Dermis blood vessel endothelial cell (primary cell): ENCODE results near the gene GRK3. TPM values are rescaled to one million over a fixed set of nuclear protein-coding genes. Genes with fewer than 3 reads are reported as not detected.
"Not testable (repeated sequence)": the region's sequence is repeated elsewhere in the genome, so short reads cannot be mapped to it uniquely, and the experiment has no call there.

Experiments
- DNase-seq: peaks from one replicate; pipeline ENCODE4 v3.0.0; 2010
- total RNA-seq: library from RNA; depleted of rRNA; stranded (reverse); fragments of >200 nt; gene quantifications from 2 replicates; pipeline ENCODE4 v1.2.3, GENCODE V29; 2014

GRK3 gene
- total RNA-seq, 1 donor from 2014 or later, result 0.51 TPM

GRCh38 chr22:25552405-25552804 lies 12.1 kb upstream of the GRK3 start:
- not testable (repeated sequence) for DNase-seq

- DNase-seq, result no peak
Measured at GRCh38 chr22:25553131-25553530, 11.3 kb upstream of the GRK3 start.

- DNase-seq, result no peak
Measured at GRCh38 chr22:25554238-25554671, 10.2 kb upstream of the GRK3 start.

- no peak for DNase-seq
Measured at GRCh38 chr22:25554689-25555088, 9.8 kb upstream of the GRK3 start.

- DNase-seq, result no peak
Measured at GRCh38 chr22:25555586-25555985, 8.9 kb upstream of the GRK3 start.

- no peak for DNase-seq
Measured at GRCh38 chr22:25557218-25557617, 7.3 kb upstream of the GRK3 start.

- no peak for DNase-seq
Measured at GRCh38 chr22:25558341-25558740, 6.1 kb upstream of the GRK3 start.

GRCh38 chr22:25559910-25560309 lies 4.6 kb upstream of the GRK3 start:
- not testable (repeated sequence) for DNase-seq

GRCh38 chr22:25561182-25561581 lies 3.3 kb upstream of the GRK3 start:
- DNase-seq, result not testable (repeated sequence)

GRCh38 chr22:25561927-25562326 lies 2.5 kb upstream of the GRK3 start:
- DNase-seq, result not testable (repeated sequence)

GRCh38 chr22:25562966-25563760 lies 1.3 kb upstream of the GRK3 start:
- not testable (repeated sequence) for DNase-seq

- no peak for DNase-seq
Measured at GRCh38 chr22:25563761-25564319, 635 bp upstream of the GRK3 start.

GRCh38 chr22:25564979-25565677 lies 653 bp downstream of the GRK3 start:
- DNase-seq, result peak; percentile 28

GRCh38 chr22:25566186-25566897 lies 1.9 kb downstream of the GRK3 start:
- no peak for DNase-seq

- no peak for DNase-seq
Measured at GRCh38 chr22:25566898-25567235, 2.4 kb downstream of the GRK3 start.

- no peak for DNase-seq
Measured at GRCh38 chr22:25567251-25567675, 2.8 kb downstream of the GRK3 start.

GRCh38 chr22:25568066-25568465 lies 3.6 kb downstream of the GRK3 start:
- not testable (repeated sequence) for DNase-seq

GRCh38 chr22:25569361-25569760 lies 4.9 kb downstream of the GRK3 start:
- DNase-seq, result no peak

- DNase-seq, result no peak
Measured at GRCh38 chr22:25569983-25570382, 5.5 kb downstream of the GRK3 start.

GRCh38 chr22:25570486-25570885 lies 6.0 kb downstream of the GRK3 start:
- no peak for DNase-seq

- DNase-seq, result not testable (repeated sequence)
Measured at GRCh38 chr22:25571969-25572707, 7.7 kb downstream of the GRK3 start.

GRCh38 chr22:25572708-25573171 lies 8.3 kb downstream of the GRK3 start:
- no peak for DNase-seq
